SK-N-MC (cell line): ENCODE data around the gene WDR90.
"Not testable (repeated sequence)": the region's sequence is repeated elsewhere in the genome, so short reads cannot be mapped to it uniquely, and the experiment has no call there.

Experiments
- DNase-seq: peaks from one replicate; pipeline ENCODE4 v3.0.0-alpha.2; 2011; ENCODE audit warnings: low read depth, low spot score
- H3K27ac ChIP-seq: fragments of 200-600 bp; sonication (generic); 2 replicates; pipeline ENCODE4 v1.5.1; 2016; ENCODE audit warnings: mixed run types
- H3K36me3 ChIP-seq: fragments of 200-600 bp; sonication (generic); 2 replicates; pipeline ENCODE4 v1.6.1; 2017; ENCODE audit warnings: antibody characterized with exemption, low read length, mixed read lengths; ENCODE audit not compliant: insufficient read depth
- H3K4me3 ChIP-seq: fragments of 200-600 bp; sonication (generic); 2 replicates; pipeline ENCODE4 v1.5.1; 2016
- H3K9ac ChIP-seq: fragments of 200-600 bp; sonication (generic); 2 replicates; pipeline ENCODE4 v1.8.0; 2017; ENCODE audit warnings: mixed run types, mixed read lengths; ENCODE audit not compliant: insufficient read length
- H3K9me3 ChIP-seq: fragments of 200-600 bp; sonication (generic); 2 replicates; pipeline ENCODE4 v1.6.1; 2017; ENCODE audit warnings: low read depth, mild to moderate bottlenecking, antibody characterized with exemption, low read length, moderate library complexity, mixed read lengths
- EZH2 ChIP-seq: fragments of 200-600 bp; sonication (generic); IDR thresholded peaks from one replicate; pipeline ENCODE4 v1.6.1; 2017; ENCODE audit warnings: antibody characterized with exemption
- FOXP2 ChIP-seq: optimal IDR thresholded peaks from 2 replicates; pipeline ENCODE3; 2011; ENCODE audit warnings: mild to moderate bottlenecking, moderate library complexity; ENCODE audit not compliant: insufficient read depth; ENCODE audit errors: extremely low read length, control extremely low read depth
- POLR2AphosphoS5 ChIP-seq: IDR thresholded peaks from 2 replicates; pipeline ENCODE4 v1.6.1; 2012; ENCODE audit warnings: mild to moderate bottlenecking, low read depth, low read length, borderline replicate concordance

WDR90 gene

GRCh38 chr16:711084-711483, 61.9 kb downstream of the WDR90 start:
- H3K36me3 ChIP-seq: no peaks in the 10 kb centered on the region
- no peak for DNase-seq
- H3K4me3 ChIP-seq: no peak overlapping the region
- no peak overlapping the region for H3K9ac ChIP-seq
- H3K27ac ChIP-seq: no peak overlapping the region
- TF ChIP-seq EZH2 (no peak), POLR2AphosphoS5 (no peak), FOXP2 (no peak)
- H3K9me3 ChIP-seq: no peaks in the 10 kb centered on the region

- no peak for TF ChIP-seq EZH2
- no peak for TF ChIP-seq FOXP2
- TF ChIP-seq POLR2AphosphoS5: no peak
- no peaks in the 10 kb centered on the region for H3K36me3 ChIP-seq
- no peak overlapping the region for H3K4me3 ChIP-seq
- no peaks in the 10 kb centered on the region for H3K9me3 ChIP-seq
- H3K9ac ChIP-seq: no peak overlapping the region
- H3K27ac ChIP-seq: no peak overlapping the region
- DNase-seq: no peak
Observed at GRCh38 chr16:711548-712320, 62.6 kb downstream of the WDR90 start.

GRCh38 chr16:712740-713250, 63.6 kb downstream of the WDR90 start:
- H3K9ac ChIP-seq, H3K4me3 ChIP-seq, H3K36me3 ChIP-seq, H3K27ac ChIP-seq, H3K9me3 ChIP-seq, DNase-seq: not testable (repeated sequence)

GRCh38 chr16:714079-714478, 64.9 kb downstream of the WDR90 start:
- Histone ChIP-seq H3K36me3 (no peaks in the 10 kb centered on the region), H3K4me3 (no peak overlapping the region), H3K9me3 (no peaks in the 10 kb centered on the region), H3K9ac (no peak overlapping the region), H3K27ac (no peak overlapping the region)
- no peak for TF ChIP-seq POLR2AphosphoS5
- no peak for TF ChIP-seq FOXP2
- TF ChIP-seq EZH2: no peak
- no peak for DNase-seq

GRCh38 chr16:714558-715476, 65.7 kb downstream of the WDR90 start, which contains the start of gene METRN:
TSS of gene METRN (plus strand) at chr16:715118. CDS start at chr16:715290, 172 bp downstream.
- H3K9ac ChIP-seq: no peak within 1 kb of the TSS

DNA sequence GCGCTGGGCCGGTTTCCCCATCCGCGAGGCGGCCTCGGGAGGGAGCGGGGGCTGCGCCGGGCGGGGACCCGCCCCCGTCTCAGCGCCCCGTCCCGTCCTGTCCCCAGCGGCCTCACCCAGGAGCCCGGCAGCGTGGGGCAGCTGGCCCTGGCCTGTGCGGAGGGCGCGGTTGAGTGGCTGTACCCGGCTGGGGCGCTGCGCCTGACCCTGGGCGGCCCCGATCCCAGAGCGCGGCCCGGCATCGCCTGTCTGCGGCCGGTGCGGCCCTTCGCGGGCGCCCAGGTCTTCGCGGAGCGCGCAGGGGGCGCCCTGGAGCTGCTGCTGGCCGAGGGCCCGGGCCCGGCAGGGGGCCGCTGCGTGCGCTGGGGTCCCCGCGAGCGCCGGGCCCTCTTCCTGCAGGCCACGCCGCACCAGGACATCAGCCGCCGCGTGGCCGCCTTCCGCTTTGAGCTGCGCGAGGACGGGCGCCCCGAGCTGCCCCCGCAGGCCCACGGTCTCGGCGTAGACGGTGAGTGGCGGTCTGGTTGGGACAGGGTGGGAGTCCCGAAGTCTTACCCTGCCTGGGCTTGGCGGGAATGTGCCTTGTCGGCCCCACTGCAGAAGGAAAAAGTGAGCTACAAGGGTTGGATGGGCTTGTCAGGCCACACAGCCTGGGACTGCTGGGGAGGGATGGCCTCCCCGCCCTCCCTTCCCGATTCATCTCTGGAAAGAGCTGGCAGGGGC, 66.5 kb downstream of the WDR90 start:
- Histone ChIP-seq H3K9me3 (no peaks in the 10 kb centered on the region), H3K27ac (no peak overlapping the region), H3K9ac (no peak overlapping the region), H3K4me3 (peak overlapping the region; percentile 43), H3K36me3 (no peaks in the 10 kb centered on the region)
- no peak for TF ChIP-seq POLR2AphosphoS5
- TF ChIP-seq EZH2: peak; percentile 61
- DNase-seq: no peak

More at GRCh38 chr16:714558-715476, 65.7 kb downstream of the WDR90 start, which contains the start of gene METRN:
- Histone ChIP-seq H3K27ac (no peak within 1 kb of the TSS), H3K9me3 (no peaks in the 10 kb centered on the region), H3K36me3 (no peaks in the 10 kb centered on the region), H3K4me3 (peak within 1 kb of the TSS; percentile 43)
- TF ChIP-seq POLR2AphosphoS5 (no peak), FOXP2 (no peak), EZH2 (no peak)
- no peak for DNase-seq

GRCh38 chr16:716200-716568, 67.0 kb downstream of the WDR90 start:
- Histone ChIP-seq H3K9me3 (no peaks in the 10 kb centered on the region), H3K27ac (no peak overlapping the region), H3K36me3 (no peaks in the 10 kb centered on the region), H3K4me3 (no peak overlapping the region), H3K9ac (no peak overlapping the region)
- TF ChIP-seq POLR2AphosphoS5 (no peak), FOXP2 (no peak), EZH2 (no peak)
- DNase-seq: no peak

GRCh38 chr16:716768-717325, 67.7 kb downstream of the WDR90 start:
- Histone ChIP-seq H3K9me3 (no peaks in the 10 kb centered on the region), H3K36me3 (no peaks in the 10 kb centered on the region), H3K4me3 (no peak overlapping the region), H3K9ac (no peak overlapping the region), H3K27ac (no peak overlapping the region)
- DNase-seq: no peak
- no peak for TF ChIP-seq FOXP2
- TF ChIP-seq POLR2AphosphoS5: no peak
